GM19239 (cell line): ENCODE data around the gene UBE2E2.

Source experiments
- DNase-seq: peaks from one replicate; pipeline ENCODE4 v3.0.0; 2011; ENCODE audit warnings: low spot score; ENCODE audit not compliant: insufficient read length
- FAIRE-seq: peaks from 2 replicates; lab custom pipeline; 2011; peaks lifted over from hg19 to GRCh38; lab: Jason Lieb, UNC

The UBE2E2 gene

GRCh38 chr3:23421811-23422516 is 218.8 kb downstream of the UBE2E2 start:
- DNase-seq (no peak), FAIRE-seq (no peak)

- peak; percentile 81 for FAIRE-seq
These were observed 219.4 kb downstream of the UBE2E2 start for GRCh38 chr3:23422517-23422851.

GRCh38 chr3:23425410-23425809 is 222.3 kb downstream of the UBE2E2 start:
- FAIRE-seq (no peak), DNase-seq (no peak)

More at GRCh38 chr3:23422517-23422851, 219.4 kb downstream of the UBE2E2 start:
- no peak for DNase-seq

- DNase-seq = no peak
- peak; percentile 94 for FAIRE-seq
These were observed 227.8 kb downstream of the UBE2E2 start for GRCh38 chr3:23430781-23431398.

- DNase-seq (no peak), FAIRE-seq (no peak)
These were observed 228.6 kb downstream of the UBE2E2 start for GRCh38 chr3:23431764-23432163.

- no peak for DNase-seq
- peak; percentile 11 for FAIRE-seq
These were observed 232.2 kb downstream of the UBE2E2 start for GRCh38 chr3:23435318-23435717.

GRCh38 chr3:23435904-23436303 is 232.8 kb downstream of the UBE2E2 start:
- no peak for DNase-seq
- FAIRE-seq = no peak

- DNase-seq = no peak
- no peak for FAIRE-seq
These were observed 234.5 kb downstream of the UBE2E2 start for GRCh38 chr3:23437484-23438145.

GRCh38 chr3:23438657-23439056 is 235.5 kb downstream of the UBE2E2 start:
- DNase-seq (no peak), FAIRE-seq (no peak)

- DNase-seq = no peak
- FAIRE-seq = peak; percentile 55
These were observed 236.0 kb downstream of the UBE2E2 start for GRCh38 chr3:23439080-23439479.

- DNase-seq = no peak
- peak; percentile 72 for FAIRE-seq
These were observed 237.5 kb downstream of the UBE2E2 start for GRCh38 chr3:23440416-23441294.

- DNase-seq (no peak), FAIRE-seq (peak; percentile 85)
These were observed 239.7 kb downstream of the UBE2E2 start for GRCh38 chr3:23442598-23443383.

- FAIRE-seq = peak; percentile 26
- no peak for DNase-seq
These were observed 241.3 kb downstream of the UBE2E2 start for GRCh38 chr3:23444386-23444785.

GRCh38 chr3:23446301-23446700 is 243.2 kb downstream of the UBE2E2 start:
- DNase-seq = no peak
- no peak for FAIRE-seq

- FAIRE-seq (peak; percentile 78), DNase-seq (no peak)
These were observed 245.9 kb downstream of the UBE2E2 start for GRCh38 chr3:23448998-23449537.

GRCh38 chr3:23450051-23450450 is 246.9 kb downstream of the UBE2E2 start:
- DNase-seq (no peak), FAIRE-seq (peak; percentile 53)

GRCh38 chr3:23450806-23451205 is 247.7 kb downstream of the UBE2E2 start:
- FAIRE-seq (no peak), DNase-seq (no peak)

GRCh38 chr3:23452408-23452807 is 249.3 kb downstream of the UBE2E2 start:
- FAIRE-seq (no peak), DNase-seq (no peak)

- no peak for DNase-seq
- peak; percentile 48 for FAIRE-seq
These were observed 252.0 kb downstream of the UBE2E2 start for GRCh38 chr3:23455084-23455483.
